ENCODE measurements around the gene IRS1.

IRS1 gene

GRCh38 chr2:226687641-226688253, 111.9 kb downstream of the IRS1 start:
- DNase-seq (ENCODE audit: low spot score): no peak

- DNase-seq (ENCODE audit: low spot score): no peak
Observed at GRCh38 chr2:226684563-226684959, 115.1 kb downstream of the IRS1 start.

GRCh38 chr2:226683944-226684562, 115.6 kb downstream of the IRS1 start:
- no peak for DNase-seq (ENCODE audit: low spot score)

GRCh38 chr2:226683196-226683595, 116.4 kb downstream of the IRS1 start:
- DNase-seq (ENCODE audit: low spot score): no peak
